ENCODE results near the gene ARHGAP42.

The ARHGAP42 gene

GRCh38 chr11:100914415-100915110, 227.5 kb downstream of the ARHGAP42 start:
- intact Hi-C loops (cut with DNase I; ENCODE audit: low total_unique reads): no loop called here
- no peaks in the 10 kb centered on the region for H3K9me3 ChIP-seq
- TF ChIP-seq CTCF (IDR thresholded peaks at IDR 0.05): no peak
- peaks cover 0 to 9% (median 0%) of the 10 kb centered on the region in 4 donors for H3K4me1 ChIP-seq
- no peak overlapping the region for H3K4me3 ChIP-seq
- no peak overlapping the region for H3K27ac ChIP-seq
- H3K27me3 ChIP-seq: no peaks in the 10 kb centered on the region
- DNase-seq: no peak
- H3K36me3 ChIP-seq: no peaks in the 10 kb centered on the region

- H3K27ac ChIP-seq: no peak overlapping the region
- no peak overlapping the region for H3K4me3 ChIP-seq
- no peaks in the 10 kb centered on the region for H3K27me3 ChIP-seq
- intact Hi-C loops (cut with DNase I; ENCODE audit: low total_unique reads): no loop called here
- DNase-seq: no peak
- no peaks in the 10 kb centered on the region for H3K36me3 ChIP-seq
- H3K4me1 ChIP-seq: peaks cover 0 to 12% (median 2%) of the 10 kb centered on the region in 4 donors
- H3K9me3 ChIP-seq: no peaks in the 10 kb centered on the region
- no peak for TF ChIP-seq CTCF (IDR thresholded peaks at IDR 0.05)
Measured at GRCh38 chr11:100918551-100919500, 231.7 kb downstream of the ARHGAP42 start.

GRCh38 chr11:100920593-100920992, 233.5 kb downstream of the ARHGAP42 start:
- Histone ChIP-seq H3K4me3 (no peak overlapping the region), H3K4me1 (peaks cover 0 to 12% (median 2%) of the 10 kb centered on the region in 4 donors), H3K9me3 (no peaks in the 10 kb centered on the region), H3K27ac (no peak overlapping the region), H3K27me3 (no peaks in the 10 kb centered on the region), H3K36me3 (no peaks in the 10 kb centered on the region)
- no peak for DNase-seq
- intact Hi-C loops (cut with DNase I; ENCODE audit: low total_unique reads): loop anchor here (10.0 kb wide), 1 partner anchor 66 kb away; no protein-coding TSS in a partner anchor
- TF ChIP-seq CTCF (IDR thresholded peaks at IDR 0.05): no peak

- no peaks in the 10 kb centered on the region for H3K27me3 ChIP-seq
- H3K4me3 ChIP-seq: no peak overlapping the region
- no peaks in the 10 kb centered on the region for H3K36me3 ChIP-seq
- no peaks in the 10 kb centered on the region for H3K9me3 ChIP-seq
- intact Hi-C loops (cut with DNase I; ENCODE audit: low total_unique reads): loop anchor here (10.0 kb wide), 1 partner anchor 67 kb away; no protein-coding TSS in a partner anchor
- H3K27ac ChIP-seq: no peak overlapping the region
- no peak for TF ChIP-seq CTCF (IDR thresholded peaks at IDR 0.05)
- DNase-seq: no peak
- H3K4me1 ChIP-seq: peaks cover 0 to 12% (median 2%) of the 10 kb centered on the region in 4 donors
Measured at GRCh38 chr11:100922121-100922520, 235.0 kb downstream of the ARHGAP42 start.

- Histone ChIP-seq H3K4me1 (peaks cover 0 to 12% (median 2%) of the 10 kb centered on the region in 4 donors), H3K27ac (no peak overlapping the region), H3K4me3 (no peak overlapping the region), H3K36me3 (no peaks in the 10 kb centered on the region), H3K27me3 (no peaks in the 10 kb centered on the region), H3K9me3 (no peaks in the 10 kb centered on the region)
- DNase-seq: no peak
- intact Hi-C loops (cut with DNase I; ENCODE audit: low total_unique reads): loop anchor here (10.0 kb wide), 1 partner anchor 69 kb away; no protein-coding TSS in a partner anchor
- TF ChIP-seq CTCF (IDR thresholded peaks at IDR 0.05): no peak
Measured at GRCh38 chr11:100923555-100923954, 236.5 kb downstream of the ARHGAP42 start.
